Neural cell (in vitro differentiated cells): ENCODE results near the gene HENMT1. TPM values are rescaled to one million over a fixed set of nuclear protein-coding genes. Genes with fewer than 3 reads are reported as not detected.

ENCODE experiments used
- H2AFZ ChIP-seq: fragments of 200-600, 300-800 bp; sonication (generic), shearing (Covaris generic); 2 replicates; pipeline ENCODE4 v1.6.0; 2014; ENCODE audit warnings: low read depth, mild to moderate bottlenecking, antibody characterized with exemption, low read length, moderate library complexity
- H3F3A ChIP-seq: fragments of 200-600 bp; shearing (Covaris generic); 2 replicates; pipeline ENCODE4 v1.6.1; 2016; ENCODE audit warnings: mild to moderate bottlenecking, moderate library complexity, mixed read lengths, antibody characterized with exemption, low read length; ENCODE audit not compliant: insufficient read depth, poor library complexity, severe bottlenecking
- H3K27ac ChIP-seq: fragments of 200-600, 300-800 bp; sonication (generic), shearing (Covaris generic); 2 replicates; pipeline ENCODE4 v1.5.1; 2014; ENCODE audit warnings: mild to moderate bottlenecking, low read length, moderate library complexity
- H3K27me3 ChIP-seq: fragments of 300-800, 200-600 bp; sonication (generic), shearing (Covaris generic); 2 replicates; pipeline ENCODE4 v1.6.0; 2014; ENCODE audit warnings: mild to moderate bottlenecking, low read depth, low read length, moderate library complexity; ENCODE audit not compliant: insufficient read depth
- H3K36me3 ChIP-seq: fragments of 300-800, 200-600 bp; sonication (generic), shearing (Covaris generic); 2 replicates; pipeline ENCODE4 v1.5.1; 2014; ENCODE audit warnings: mild to moderate bottlenecking, antibody characterized with exemption, low read length, moderate library complexity; ENCODE audit not compliant: insufficient read depth
- H3K4me2 ChIP-seq: fragments of 300-800, 200-600 bp; sonication (generic), shearing (Covaris generic); 2 replicates; pipeline ENCODE4 v1.6.0; 2014; ENCODE audit warnings: mild to moderate bottlenecking, low read length
- H3K4me3 ChIP-seq: fragments of 300-800, 200-600 bp; sonication (generic), shearing (Covaris generic); 2 replicates; pipeline ENCODE4 v1.5.1; 2014; ENCODE audit warnings: mild to moderate bottlenecking, low read length, moderate library complexity
- H3K79me2 ChIP-seq: fragments of 200-600 bp; shearing (Covaris generic); replicated peaks from 2 replicates; pipeline ENCODE4 v1.6.0; 2014; ENCODE audit warnings: mild to moderate bottlenecking, low read length, moderate library complexity; ENCODE audit not compliant: insufficient read depth
- H3K9ac ChIP-seq: fragments of 300-800, 200-600 bp; sonication (generic), shearing (Covaris generic); 2 replicates; pipeline ENCODE4 v1.6.1; 2016; ENCODE audit warnings: mild to moderate bottlenecking, low read length, mixed read lengths
- H3K9me2 ChIP-seq: fragments of 200-600 bp; shearing (Covaris generic); 2 replicates; pipeline ENCODE4 v1.6.1; 2016; ENCODE audit warnings: mild to moderate bottlenecking, low read length, mixed read lengths; ENCODE audit not compliant: insufficient read depth
- H3K9me3 ChIP-seq: fragments of 200-600, 300-800 bp; sonication (generic), shearing (Covaris generic); 2 replicates; pipeline ENCODE4 v1.6.1; 2016; ENCODE audit warnings: mild to moderate bottlenecking, mixed run types, low read length, moderate library complexity, mixed read lengths
- H4K20me1 ChIP-seq: fragments of 200-600 bp; shearing (Covaris generic); 2 replicates; pipeline ENCODE4 v1.6.1; 2016; ENCODE audit warnings: mild to moderate bottlenecking, mixed run types; ENCODE audit not compliant: insufficient read depth
- CTCF ChIP-seq: fragments of 450-650 bp; IDR thresholded peaks from 2 replicates; pipeline ENCODE4 v1.5.1; 2014; ENCODE audit warnings: antibody characterized with exemption, mild to moderate bottlenecking, moderate library complexity; ENCODE audit not compliant: poor library complexity, severe bottlenecking
- EP300 ChIP-seq: fragments of 450-650 bp; conservative IDR thresholded peaks from 2 replicates; pipeline ENCODE4 v1.6.1; 2014; ENCODE audit warnings: antibody characterized with exemption, mild to moderate bottlenecking, moderate library complexity; ENCODE audit not compliant: poor library complexity, severe bottlenecking
- EZH2 ChIP-seq: fragments of 200-600, 300-800 bp; shearing (Covaris generic), sonication (generic); IDR thresholded peaks from 2 replicates; pipeline ENCODE4 v1.6.1; 2014; ENCODE audit warnings: antibody characterized with exemption, low read length, borderline replicate concordance, mild to moderate bottlenecking; ENCODE audit not compliant: insufficient read depth, poor library complexity, severe bottlenecking
- MXI1 ChIP-seq: fragments of 450-650 bp; conservative IDR thresholded peaks from 2 replicates; pipeline ENCODE4 v1.6.1; 2014; ENCODE audit warnings: antibody characterized with exemption, mild to moderate bottlenecking; ENCODE audit not compliant: poor library complexity, severe bottlenecking
- POLR2AphosphoS5 ChIP-seq: IDR thresholded peaks from 2 replicates; pipeline ENCODE4 v1.6.1; 2012
- RAD21 ChIP-seq: fragments of 450-650 bp; conservative IDR thresholded peaks from 2 replicates; pipeline ENCODE4 v1.6.1; 2014; ENCODE audit warnings: antibody characterized with exemption, mild to moderate bottlenecking, moderate library complexity
- REST ChIP-seq: IDR thresholded peaks from 2 replicates; pipeline ENCODE4 v1.6.1; 2012; ENCODE audit warnings: borderline replicate concordance
- SMC3 ChIP-seq: fragments of 450-650 bp; conservative IDR thresholded peaks from 2 replicates; pipeline ENCODE4 v1.6.1; 2014; ENCODE audit warnings: antibody characterized with exemption, mild to moderate bottlenecking, moderate library complexity; ENCODE audit not compliant: poor library complexity
- TAF1 ChIP-seq: IDR thresholded peaks from 2 replicates; pipeline ENCODE4 v1.6.1; 2012; ENCODE audit warnings: low read depth
- polyA minus RNA-seq: library from RNA; depleted of rRNA, polyadenylated mRNA; stranded (reverse); fragments of >200 nt; gene quantifications from 2 replicates; pipeline ENCODE4 v1.2.3, GENCODE V29; 2014
- polyA plus RNA-seq: library from polyadenylated mRNA; depleted of rRNA; stranded (reverse); fragments of >200 nt; gene quantifications from 2 replicates; pipeline ENCODE4 v1.2.3, GENCODE V29; 2014

HENMT1 gene
- polyA plus RNA-seq (2.6 and 4.1 TPM in 2 replicates), polyA minus RNA-seq (1.5 and 1.7 TPM in 2 replicates)

GRCh38 chr1:108661030-108661609 is at the start of gene HENMT1:
Gene HENMT1 (minus strand): TSS chr1:108661093. CDS start chr1:108659884, 1,209 bp downstream.
- Histone ChIP-seq H3K27me3 (no peaks in the 10 kb centered on the region), H4K20me1 (no peaks in the 10 kb centered on the region), H3K4me2 (no peak within 1 kb of the TSS), H3K9me3 (no peaks in the 10 kb centered on the region), H3F3A (no peaks in the 10 kb centered on the region), H3K9me2 (no peaks in the 10 kb centered on the region), H3K27ac (no peak within 1 kb of the TSS), H3K4me3 (peak within 1 kb of the TSS; percentile 62), H3K9ac (peak within 1 kb of the TSS; percentile 3), H2AFZ (no peak within 1 kb of the TSS), H3K79me2 (no peaks in the 10 kb centered on the region), H3K36me3 (no peaks in the 10 kb centered on the region)
- TF ChIP-seq EP300 (no peak), REST (no peak), RAD21 (no peak), EZH2 (no peak), TAF1 (no peak), MXI1 (no peak), CTCF (no peak), POLR2AphosphoS5 (no peak), SMC3 (no peak)

GRCh38 chr1:108708691-108709660 is 48.1 kb upstream of the HENMT1 start:
- H3K9ac ChIP-seq, result no peak overlapping the region
- no peaks in the 10 kb centered on the region for H4K20me1 ChIP-seq
- H2AFZ ChIP-seq, result no peak overlapping the region
- no peaks in the 10 kb centered on the region for H3K9me3 ChIP-seq
- no peak overlapping the region for H3K4me2 ChIP-seq
- TF ChIP-seq RAD21 (no peak), MXI1 (no peak), CTCF (no peak), POLR2AphosphoS5 (no peak), EP300 (no peak), REST (no peak), EZH2 (no peak), TAF1 (no peak), SMC3 (no peak)
- no peaks in the 10 kb centered on the region for H3K9me2 ChIP-seq
- H3K27ac ChIP-seq, result no peak overlapping the region
- no peaks in the 10 kb centered on the region for H3F3A ChIP-seq
- H3K79me2 ChIP-seq, result no peaks in the 10 kb centered on the region
- no peaks in the 10 kb centered on the region for H3K36me3 ChIP-seq
- no peak overlapping the region for H3K4me3 ChIP-seq
- H3K27me3 ChIP-seq, result no peaks in the 10 kb centered on the region
